Activated naive CD4-positive, alpha-beta T cell treated with anti-CD3 and anti-CD28 coated beads, Interleukin-2, amount 10 ng/mL, durations not matched to agents 7 days and 5 days (primary cell): ENCODE results near the gene TMEM212.

Experiments
- CTCF ChIA-PET: fragments of 350-600 bp; sonication (Branson Sonifier 250); formaldehyde crosslinking; loops from one replicate; lab custom pipeline; 2021; ENCODE audit warnings: antibody characterized with exemption; lab: Charles Lee
- DNase-seq: peaks from one replicate; pipeline ENCODE4 v3.0.0-alpha.2; 2020
- H3K27ac Mint-ChIP-seq: one replicate; pipeline ENCODE4 v1.8.0; 2021; ENCODE audit warnings: mild to moderate bottlenecking, moderate library complexity, mixed read lengths
- H3K27me3 Mint-ChIP-seq: one replicate; pipeline ENCODE4 v1.8.0; 2021; ENCODE audit warnings: mild to moderate bottlenecking, mixed read lengths
- H3K36me3 Mint-ChIP-seq: one replicate; pipeline ENCODE4 v1.8.0; 2021; ENCODE audit warnings: mixed read lengths
- H3K4me1 Mint-ChIP-seq: one replicate; pipeline ENCODE4 v1.8.0; 2021; ENCODE audit warnings: mixed read lengths
- H3K4me3 Mint-ChIP-seq: one replicate; pipeline ENCODE4 v1.8.0; 2021; ENCODE audit warnings: mild to moderate bottlenecking, moderate library complexity, mixed read lengths
- H3K9me3 Mint-ChIP-seq: one replicate; pipeline ENCODE4 v1.8.0; 2021; ENCODE audit warnings: mixed read lengths

The TMEM212 gene

GRCh38 chr3:171821778-171822358 lies 21.3 kb upstream of the TMEM212 start:
- H3K4me1 Mint-ChIP-seq = peaks cover 7% of the 10 kb centered on the region
- H3K27me3 Mint-ChIP-seq = peaks cover 15% of the 10 kb centered on the region
- no peak for DNase-seq
- CTCF ChIA-PET = interaction anchor here (0.7 to 1.1 kb wide), 3 partner anchors 10 to 844 kb away, joined by 3 read pairs; no protein-coding TSS in a partner anchor
- H3K36me3 Mint-ChIP-seq = no peaks in the 10 kb centered on the region
- H3K27ac Mint-ChIP-seq = no peak overlapping the region
- no peak overlapping the region for H3K4me3 Mint-ChIP-seq
- H3K9me3 Mint-ChIP-seq = no peaks in the 10 kb centered on the region

DNA sequence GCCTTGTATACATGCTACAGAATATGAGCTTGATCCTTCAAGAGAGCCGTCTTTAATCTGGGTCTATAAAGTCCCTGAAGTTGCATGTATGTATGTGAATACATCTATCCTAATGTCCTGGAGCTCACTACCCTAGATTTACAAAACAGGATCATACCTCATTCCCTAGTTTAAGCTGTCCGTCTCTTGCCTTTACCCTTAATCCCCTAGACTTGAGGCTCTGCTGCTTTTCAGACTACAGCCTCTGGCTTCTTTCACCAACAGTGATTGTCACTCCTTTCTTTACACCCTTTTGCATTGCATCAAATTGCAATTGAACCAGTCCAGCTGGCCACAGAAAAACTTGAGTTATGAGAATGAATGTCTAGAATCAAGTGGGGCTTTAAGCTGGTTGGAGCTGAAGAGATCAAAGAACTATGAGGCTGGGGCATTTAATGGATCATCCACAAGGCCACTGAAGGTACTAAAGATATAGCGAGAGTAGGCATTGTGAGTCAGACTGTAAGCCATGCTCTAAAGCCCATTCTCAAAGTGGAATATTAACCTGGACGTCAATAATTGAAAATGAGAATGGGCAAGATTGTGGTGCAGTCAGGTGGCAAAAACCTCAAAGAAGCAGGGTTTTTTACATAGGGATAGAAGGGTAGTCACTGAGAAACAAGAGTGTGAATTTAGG lies 20.6 kb upstream of the TMEM212 start:
- no peak overlapping the region for H3K4me3 Mint-ChIP-seq
- CTCF ChIA-PET = interaction anchor here (0.7 to 1.1 kb wide), 4 partner anchors 9 to 843 kb away, joined by 3 read pairs; no protein-coding TSS in a partner anchor
- no peak overlapping the region for H3K27ac Mint-ChIP-seq
- no peaks in the 10 kb centered on the region for H3K9me3 Mint-ChIP-seq
- no peak for DNase-seq
- H3K27me3 Mint-ChIP-seq = peaks cover 21% of the 10 kb centered on the region
- H3K4me1 Mint-ChIP-seq = peaks cover 7% of the 10 kb centered on the region
- no peaks in the 10 kb centered on the region for H3K36me3 Mint-ChIP-seq

GRCh38 chr3:171824116-171824515 lies 19.0 kb upstream of the TMEM212 start:
- H3K4me3 Mint-ChIP-seq = no peak overlapping the region
- no peaks in the 10 kb centered on the region for H3K9me3 Mint-ChIP-seq
- peaks cover 21% of the 10 kb centered on the region for H3K27me3 Mint-ChIP-seq
- no peak overlapping the region for H3K27ac Mint-ChIP-seq
- peaks cover 7% of the 10 kb centered on the region for H3K4me1 Mint-ChIP-seq
- no peak for DNase-seq
- no peaks in the 10 kb centered on the region for H3K36me3 Mint-ChIP-seq
- CTCF ChIA-PET = no interaction called here

DNA sequence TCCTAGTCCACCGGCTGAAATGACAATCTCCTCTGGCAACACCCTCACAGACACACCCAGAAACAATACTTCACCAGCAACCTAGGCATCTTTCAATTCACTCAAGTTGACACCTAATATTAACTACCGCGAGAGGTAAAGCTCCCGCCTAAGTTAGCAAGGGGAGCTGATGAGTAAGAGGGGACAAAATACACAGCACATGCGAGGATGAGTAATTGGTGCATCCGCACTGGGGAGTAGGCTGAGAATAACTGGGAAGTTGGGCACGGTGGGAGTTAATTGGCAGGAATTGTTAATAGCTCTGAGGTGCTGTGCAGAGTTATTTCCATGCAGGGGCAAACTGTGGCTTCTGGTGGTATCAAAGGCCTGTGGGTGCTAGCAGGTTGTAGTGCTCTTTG lies 18.3 kb upstream of the TMEM212 start:
- Mint-ChIP-seq H3K9me3 (no peaks in the 10 kb centered on the region), H3K4me1 (peaks cover 7% of the 10 kb centered on the region), H3K36me3 (no peaks in the 10 kb centered on the region), H3K4me3 (no peak overlapping the region), H3K27me3 (peaks cover 23% of the 10 kb centered on the region), H3K27ac (no peak overlapping the region)
- CTCF ChIA-PET = no interaction called here
- DNase-seq = no peak

DNA sequence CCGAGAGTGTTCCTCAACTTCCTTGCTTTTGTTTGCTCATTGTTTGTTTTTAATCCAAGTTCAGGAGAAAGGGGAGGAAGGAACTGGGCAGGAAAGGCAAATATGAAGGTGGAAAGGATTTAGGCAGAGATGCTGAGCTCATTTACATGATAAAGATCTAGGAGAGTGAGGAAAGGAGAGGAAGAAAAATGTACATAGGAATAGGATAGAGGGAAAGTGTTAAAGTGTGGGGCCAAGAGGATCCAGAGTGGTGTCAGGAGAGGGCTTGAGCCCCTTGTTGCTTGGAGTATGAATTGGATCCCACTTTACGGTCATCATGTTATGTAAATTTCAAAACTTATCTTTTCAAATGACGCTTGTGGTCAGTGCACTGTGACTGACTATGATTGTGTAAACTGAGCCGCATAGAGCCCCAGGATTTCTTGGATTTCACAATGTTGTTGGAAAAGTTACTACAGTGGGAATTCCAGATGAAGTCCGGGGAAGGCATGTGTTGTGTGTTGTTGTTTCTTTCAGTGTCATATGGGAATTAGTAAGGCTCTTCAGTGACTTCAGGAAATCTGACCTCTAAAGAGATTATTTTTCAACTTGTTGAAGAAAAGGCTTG lies 17.8 kb upstream of the TMEM212 start:
- Mint-ChIP-seq H3K4me1 (peaks cover 7% of the 10 kb centered on the region), H3K27me3 (peaks cover 26% of the 10 kb centered on the region), H3K27ac (no peak overlapping the region), H3K4me3 (no peak overlapping the region), H3K9me3 (no peaks in the 10 kb centered on the region), H3K36me3 (no peaks in the 10 kb centered on the region)
- CTCF ChIA-PET = no interaction called here
- no peak for DNase-seq

- no peak overlapping the region for H3K27ac Mint-ChIP-seq
- DNase-seq = no peak
- peaks cover 23% of the 10 kb centered on the region for H3K27me3 Mint-ChIP-seq
- CTCF ChIA-PET = no interaction called here
- no peaks in the 10 kb centered on the region for H3K36me3 Mint-ChIP-seq
- no peaks in the 10 kb centered on the region for H3K9me3 Mint-ChIP-seq
- H3K4me3 Mint-ChIP-seq = no peak overlapping the region
- H3K4me1 Mint-ChIP-seq = no peaks in the 10 kb centered on the region
Measured at GRCh38 chr3:171827385-171827784, 15.8 kb upstream of the TMEM212 start.

GRCh38 chr3:171827836-171828458 lies 15.2 kb upstream of the TMEM212 start:
- no peak overlapping the region for H3K27ac Mint-ChIP-seq
- peaks cover 23% of the 10 kb centered on the region for H3K27me3 Mint-ChIP-seq
- H3K9me3 Mint-ChIP-seq = no peaks in the 10 kb centered on the region
- no peak for DNase-seq
- H3K36me3 Mint-ChIP-seq = no peaks in the 10 kb centered on the region
- no peaks in the 10 kb centered on the region for H3K4me1 Mint-ChIP-seq
- H3K4me3 Mint-ChIP-seq = no peak overlapping the region
- CTCF ChIA-PET = interaction anchor here (1.3 to 2.2 kb wide), 2 partner anchors 55 to 862 kb away, joined by 3 to 6 read pairs; no protein-coding TSS in a partner anchor

DNA sequence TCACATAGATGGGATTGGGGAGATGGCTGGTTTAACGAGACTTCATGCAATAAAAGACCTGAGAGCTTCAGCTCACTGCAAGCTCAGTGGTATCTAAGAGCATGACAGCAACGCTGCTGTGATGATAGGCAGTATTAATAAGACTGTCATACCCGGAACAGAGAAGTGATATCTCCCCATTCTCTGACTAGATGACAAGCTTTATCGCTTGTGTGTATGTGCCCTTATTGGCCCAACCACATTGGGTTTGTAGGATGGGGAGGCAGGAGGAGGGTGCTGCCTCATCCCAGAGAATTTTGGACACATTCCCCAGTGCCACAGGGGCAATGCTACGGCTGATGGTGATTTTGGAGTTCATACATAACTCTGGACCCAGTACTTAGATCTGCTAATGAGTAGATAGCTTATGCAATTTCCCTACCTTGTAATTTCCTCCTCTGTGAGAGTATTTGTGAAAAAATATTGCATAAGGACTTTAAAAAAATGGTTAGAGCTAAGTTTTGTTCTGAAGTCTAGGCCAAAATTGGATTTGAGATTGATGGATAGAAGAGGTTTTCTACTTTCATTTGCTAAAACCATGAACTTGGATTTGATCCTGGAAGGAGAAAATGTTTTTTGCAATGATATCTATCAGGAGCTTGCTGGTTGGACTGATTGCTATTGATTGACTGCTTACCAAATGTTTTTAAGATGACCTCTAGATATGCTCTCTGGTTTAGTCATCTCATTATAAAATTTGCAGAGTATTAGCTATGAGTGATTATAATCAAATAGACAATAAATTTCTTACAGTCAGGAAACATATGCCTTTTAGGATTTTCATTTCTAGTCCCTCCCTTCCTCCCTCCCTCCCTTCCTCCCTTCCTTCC lies 14.0 kb upstream of the TMEM212 start:
- CTCF ChIA-PET = interaction anchor here (0.6 to 2.2 kb wide), 11 partner anchors 9 to 870 kb away, joined by 3 to 7 read pairs (median 3); no protein-coding TSS in a partner anchor
- DNase-seq = no peak
- Mint-ChIP-seq H3K27ac (no peak overlapping the region), H3K9me3 (no peaks in the 10 kb centered on the region), H3K27me3 (peaks cover 23% of the 10 kb centered on the region), H3K4me3 (no peak overlapping the region), H3K36me3 (no peaks in the 10 kb centered on the region), H3K4me1 (no peaks in the 10 kb centered on the region)

DNA sequence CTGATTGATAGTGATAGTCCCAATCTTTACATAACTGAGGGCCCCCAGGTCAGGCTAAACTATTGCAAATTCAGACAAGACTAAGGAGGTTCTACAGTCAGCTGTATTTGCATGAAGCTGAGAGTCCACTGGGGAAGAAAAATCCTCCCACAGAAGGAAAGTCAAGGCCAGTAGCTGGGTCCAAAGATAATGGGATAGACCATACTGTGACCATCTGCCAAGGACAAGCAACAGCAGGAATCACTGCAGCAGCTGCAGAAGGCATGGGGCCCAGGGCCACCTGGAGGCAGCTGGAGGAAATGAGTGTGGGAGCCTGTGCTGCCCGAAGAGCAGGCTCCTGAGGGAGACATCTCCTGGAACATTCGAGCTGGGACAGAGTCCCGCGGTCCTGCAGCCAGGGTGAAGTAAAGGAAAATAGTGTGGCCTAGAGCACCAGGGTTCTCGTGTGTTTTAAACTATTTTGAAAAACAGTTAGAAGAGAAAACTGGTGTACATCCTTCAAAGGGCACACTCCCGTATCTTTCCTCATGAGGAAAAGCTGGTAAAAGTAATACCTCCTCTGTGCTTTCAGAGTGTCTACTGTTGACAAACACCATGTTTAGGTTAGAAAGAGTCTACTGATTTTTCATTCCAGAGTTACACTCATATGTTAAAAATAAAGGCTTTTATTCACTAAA lies 13.2 kb upstream of the TMEM212 start:
- DNase-seq = no peak
- Mint-ChIP-seq H3K36me3 (no peaks in the 10 kb centered on the region), H3K27ac (no peak overlapping the region), H3K27me3 (peaks cover 15% of the 10 kb centered on the region), H3K4me1 (no peaks in the 10 kb centered on the region), H3K4me3 (no peak overlapping the region), H3K9me3 (no peaks in the 10 kb centered on the region)
- CTCF ChIA-PET = interaction anchor here (0.6 to 2.2 kb wide), 10 partner anchors 8 to 898 kb away, joined by 3 to 7 read pairs (median 3); no protein-coding TSS in a partner anchor

DNA sequence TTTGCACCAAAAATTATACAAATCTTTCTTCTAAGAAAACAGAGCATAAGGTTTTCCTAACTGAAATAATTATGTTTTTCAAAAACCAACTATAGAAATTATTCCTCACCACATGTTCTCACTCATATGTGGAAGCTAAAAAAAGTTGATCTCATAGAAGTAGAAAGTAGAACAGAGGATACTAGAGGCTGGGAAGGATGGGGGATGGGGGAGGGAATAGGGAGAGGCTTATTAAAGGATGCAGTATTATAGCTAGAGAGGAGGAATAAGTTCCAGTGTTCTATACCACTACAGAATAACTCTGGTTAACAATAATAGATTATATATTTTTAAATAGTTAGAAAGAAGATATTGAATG lies 12.7 kb upstream of the TMEM212 start:
- Mint-ChIP-seq H3K4me3 (no peak overlapping the region), H3K9me3 (no peaks in the 10 kb centered on the region), H3K4me1 (no peaks in the 10 kb centered on the region), H3K27me3 (peaks cover 12% of the 10 kb centered on the region), H3K36me3 (no peaks in the 10 kb centered on the region), H3K27ac (no peak overlapping the region)
- CTCF ChIA-PET = interaction anchor here (0.6 to 1.4 kb wide), 4 partner anchors 502 to 898 kb away, joined by 3 to 7 read pairs (median 3); no protein-coding TSS in a partner anchor
- no peak for DNase-seq

DNA sequence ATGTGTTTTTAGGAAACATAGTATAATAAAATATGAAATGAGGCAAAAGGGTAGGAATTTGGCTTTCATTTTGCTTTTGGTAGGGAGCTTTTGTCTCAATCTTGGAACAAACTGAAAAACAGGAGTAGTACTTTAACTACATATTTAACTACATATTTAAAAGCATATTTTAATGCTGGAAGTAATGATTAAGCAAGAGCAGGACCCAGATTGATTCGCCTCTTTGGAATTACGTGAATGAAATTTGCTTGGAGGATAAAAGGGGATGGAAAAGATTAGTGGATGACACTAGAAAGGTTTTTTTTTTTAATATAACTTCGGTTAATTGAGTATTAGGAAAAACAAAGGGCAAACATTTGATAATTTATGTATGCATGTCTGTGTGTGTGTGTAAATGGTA lies 11.2 kb upstream of the TMEM212 start:
- peaks cover 15% of the 10 kb centered on the region for H3K27me3 Mint-ChIP-seq
- H3K4me1 Mint-ChIP-seq = no peaks in the 10 kb centered on the region
- CTCF ChIA-PET = interaction anchor here (1.0 kb wide), 1 partner anchor 10 kb away, joined by 3 read pairs; no protein-coding TSS in a partner anchor
- H3K27ac Mint-ChIP-seq = no peak overlapping the region
- H3K4me3 Mint-ChIP-seq = no peak overlapping the region
- H3K36me3 Mint-ChIP-seq = no peaks in the 10 kb centered on the region
- no peaks in the 10 kb centered on the region for H3K9me3 Mint-ChIP-seq
- no peak for DNase-seq

DNA sequence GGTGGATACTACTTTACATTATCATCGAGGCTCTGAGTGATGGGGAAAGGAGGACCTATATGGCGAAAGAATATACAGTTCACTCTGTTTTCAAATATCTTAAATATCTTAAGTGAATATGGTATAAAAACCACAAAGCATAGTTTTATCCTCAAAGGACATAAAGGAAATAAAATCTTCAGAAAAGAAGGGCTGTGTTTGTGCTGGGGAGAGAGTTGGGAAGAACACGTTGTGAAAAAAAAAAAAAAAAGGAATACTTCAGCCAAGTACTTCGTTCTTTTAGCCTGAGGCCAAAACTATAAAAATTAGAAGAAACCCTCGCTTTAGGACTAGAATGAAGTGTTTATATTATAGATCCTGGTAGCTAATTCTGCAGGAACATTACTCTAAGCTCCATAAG lies 10.2 kb upstream of the TMEM212 start:
- no peak for DNase-seq
- H3K27me3 Mint-ChIP-seq = peaks cover 12% of the 10 kb centered on the region
- H3K4me3 Mint-ChIP-seq = no peak overlapping the region
- no peaks in the 10 kb centered on the region for H3K9me3 Mint-ChIP-seq
- no peaks in the 10 kb centered on the region for H3K4me1 Mint-ChIP-seq
- no peak overlapping the region for H3K27ac Mint-ChIP-seq
- CTCF ChIA-PET = interaction anchor here (0.6 to 2.1 kb wide), 3 partner anchors 60 to 499 kb away, joined by 3 to 16 read pairs (median 7); no protein-coding TSS in a partner anchor
- H3K36me3 Mint-ChIP-seq = no peaks in the 10 kb centered on the region
